GM18517 (cell line): ENCODE measurements around the gene GLI3.

Experiments used
- ATAC-seq: cut with Tn5 transposase; IDR thresholded peaks from one replicate; pipeline ENCODE4 v1.9.1; 2021; ENCODE audit warnings: mild to moderate bottlenecking, moderate library complexity; ENCODE audit not compliant: unreplicated experiment

GLI3 gene

GRCh38 chr7:42151309-42151708 lies 85.7 kb downstream of the GLI3 start:
- no peak for ATAC-seq

GRCh38 chr7:42145539-42145938 lies 91.5 kb downstream of the GLI3 start:
- no peak for ATAC-seq

GRCh38 chr7:42144604-42145003 lies 92.4 kb downstream of the GLI3 start:
- no peak for ATAC-seq

GRCh38 chr7:42143711-42144600 lies 93.1 kb downstream of the GLI3 start:
- no peak for ATAC-seq

- no peak for ATAC-seq
These were observed 94.9 kb downstream of the GLI3 start for GRCh38 chr7:42142089-42142488.

- ATAC-seq: no peak
These were observed 97.3 kb downstream of the GLI3 start for GRCh38 chr7:42139751-42140150.

GRCh38 chr7:42138691-42139090 lies 98.3 kb downstream of the GLI3 start:
- ATAC-seq: no peak

- ATAC-seq: no peak
These were observed 99.1 kb downstream of the GLI3 start for GRCh38 chr7:42137941-42138340.

- no peak for ATAC-seq
These were observed 99.6 kb downstream of the GLI3 start for GRCh38 chr7:42137431-42137830.

- ATAC-seq: no peak
These were observed 101.3 kb downstream of the GLI3 start for GRCh38 chr7:42135728-42136127.

- ATAC-seq: no peak
These were observed 102.6 kb downstream of the GLI3 start for GRCh38 chr7:42134276-42134876.

- no peak for ATAC-seq
These were observed 103.7 kb downstream of the GLI3 start for GRCh38 chr7:42133321-42133720.

- ATAC-seq: no peak
These were observed 108.3 kb downstream of the GLI3 start for GRCh38 chr7:42128703-42129102.

- no peak for ATAC-seq
These were observed 109.8 kb downstream of the GLI3 start for GRCh38 chr7:42127232-42127622.

- ATAC-seq: no peak
These were observed 110.4 kb downstream of the GLI3 start for GRCh38 chr7:42126475-42127231.

GRCh38 chr7:42125321-42125720 lies 111.7 kb downstream of the GLI3 start:
- ATAC-seq: no peak

GRCh38 chr7:42123716-42124115 lies 113.3 kb downstream of the GLI3 start:
- no peak for ATAC-seq

GRCh38 chr7:42120191-42120590 lies 116.8 kb downstream of the GLI3 start:
- no peak for ATAC-seq

GRCh38 chr7:42117201-42117600 lies 119.8 kb downstream of the GLI3 start:
- no peak for ATAC-seq

GRCh38 chr7:42115795-42116194 lies 121.2 kb downstream of the GLI3 start:
- no peak for ATAC-seq

- ATAC-seq: no peak
These were observed 126.7 kb downstream of the GLI3 start for GRCh38 chr7:42110333-42110732.
